Osteoblast (primary cell): ENCODE measurements around the gene SLC19A1. TPM values are rescaled to one million over a fixed set of nuclear protein-coding genes. Genes with fewer than 3 reads are reported as not detected.

Experiments used
- DNase-seq: peaks from one replicate; pipeline ENCODE4 v3.0.0; 2011; ENCODE audit warnings: low spot score, mixed read lengths; ENCODE audit not compliant: insufficient read length; ENCODE audit errors: missing footprints
- H2AFZ ChIP-seq: 2 replicates; pipeline ENCODE4 v1.6.0; 2011; ENCODE audit warnings: mild to moderate bottlenecking, low read length
- H3K27ac ChIP-seq: 2 replicates; pipeline ENCODE4 v1.5.1; 2011; ENCODE audit warnings: mild to moderate bottlenecking, low read depth, low read length, moderate library complexity
- H3K27me3 ChIP-seq: 2 replicates; pipeline ENCODE4 v1.6.0; 2012; ENCODE audit warnings: mild to moderate bottlenecking, control low read depth, inconsistent platforms, low read length, moderate library complexity; ENCODE audit not compliant: insufficient read depth
- H3K36me3 ChIP-seq: 2 replicates; pipeline ENCODE4 v1.5.1; 2011; ENCODE audit warnings: mild to moderate bottlenecking, low read length, control low read depth, moderate library complexity; ENCODE audit not compliant: insufficient read depth
- H3K4me1 ChIP-seq: 2 replicates; pipeline ENCODE4 v1.5.1; 2011; ENCODE audit warnings: mild to moderate bottlenecking, low read length, control low read depth, moderate library complexity; ENCODE audit not compliant: insufficient read depth
- H3K4me2 ChIP-seq: 2 replicates; pipeline ENCODE4 v1.6.0; 2011; ENCODE audit warnings: mild to moderate bottlenecking, low read length; ENCODE audit not compliant: insufficient read depth
- H3K4me3 ChIP-seq: fragments of 200-600 bp; sonication (generic); 3 replicates; pipeline ENCODE4 v1.5.1; 2012; ENCODE audit warnings: mild to moderate bottlenecking, low read length, inconsistent platforms; ENCODE audit not compliant: insufficient read depth
- H3K79me2 ChIP-seq: 2 replicates; pipeline ENCODE4 v1.6.0; 2012; ENCODE audit warnings: mild to moderate bottlenecking, low read length, control low read depth, inconsistent platforms; ENCODE audit not compliant: insufficient read depth
- H3K9me3 ChIP-seq: 2 replicates; pipeline ENCODE4 v1.5.1; 2011; ENCODE audit warnings: low read depth, low read length, control low read depth
- H4K20me1 ChIP-seq: 2 replicates; pipeline ENCODE4 v1.6.0; 2012; ENCODE audit warnings: mild to moderate bottlenecking, low read length, control low read depth; ENCODE audit not compliant: insufficient read depth
- CTCF ChIP-seq: IDR thresholded peaks from 2 replicates; pipeline ENCODE4 v1.5.1; 2011; ENCODE audit warnings: mild to moderate bottlenecking, low read depth, low read length, moderate library complexity; ENCODE audit errors: extremely low read depth
- total RNA-seq: library from RNA; depleted of rRNA; stranded (reverse); fragments of >200 nt; gene quantifications from 2 replicates; pipeline ENCODE4 v1.2.3, GENCODE V29; 2012

SLC19A1 gene
- total RNA-seq, 1 donor, result 2.9 TPM

GRCh38 chr21:45475797-45476570, 66.3 kb downstream of the SLC19A1 start:
- Histone ChIP-seq H4K20me1 (no peaks in the 10 kb centered on the region), H2AFZ (no peak overlapping the region), H3K4me3 (no peak overlapping the region), H3K27ac (no peak overlapping the region), H3K27me3 (no peaks in the 10 kb centered on the region), H3K9me3 (no peaks in the 10 kb centered on the region), H3K36me3 (no peaks in the 10 kb centered on the region), H3K4me1 (peaks cover 11% of the 10 kb centered on the region), H3K79me2 (no peaks in the 10 kb centered on the region), H3K4me2 (no peak overlapping the region)
- no peak for DNase-seq
- TF ChIP-seq CTCF, result no peak

DNA sequence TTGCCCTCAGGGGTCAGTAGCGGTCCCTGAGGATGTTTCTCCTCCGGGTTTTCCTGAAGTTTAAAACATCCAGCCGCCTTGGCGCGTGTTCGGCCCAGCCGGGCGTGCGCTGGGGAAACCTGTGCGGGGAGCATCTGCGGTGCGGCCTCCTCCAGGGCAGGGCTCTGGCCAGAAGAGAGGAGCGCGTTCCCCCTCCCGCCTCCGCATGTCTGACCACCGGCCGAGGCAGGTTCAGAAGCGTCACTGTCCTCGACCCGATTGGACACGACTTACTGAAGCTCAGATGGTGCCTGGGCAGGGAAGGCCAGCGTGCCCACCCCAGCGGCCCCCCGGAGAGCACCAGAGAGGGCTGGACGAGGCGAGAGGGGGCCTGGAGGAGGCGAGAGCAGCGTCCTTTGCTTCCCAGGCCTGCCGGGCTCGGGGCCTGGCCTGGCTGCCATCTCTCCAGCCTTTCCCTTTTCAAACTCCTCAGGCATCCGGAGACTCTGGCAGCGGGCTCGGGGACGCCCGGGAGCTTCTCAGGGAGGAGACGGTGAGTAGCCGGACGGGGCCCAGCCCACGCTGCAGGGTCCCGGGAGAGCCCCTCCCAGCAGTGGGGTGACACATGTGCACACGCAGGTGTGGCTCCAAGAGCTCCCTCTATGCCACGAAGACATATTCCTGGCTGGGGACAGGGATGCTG, 67.1 kb downstream of the SLC19A1 start:
- Histone ChIP-seq H4K20me1 (no peaks in the 10 kb centered on the region), H2AFZ (no peak overlapping the region), H3K9me3 (no peaks in the 10 kb centered on the region), H3K79me2 (no peaks in the 10 kb centered on the region), H3K4me1 (peaks cover 20% of the 10 kb centered on the region), H3K27me3 (no peaks in the 10 kb centered on the region), H3K4me3 (no peak overlapping the region), H3K27ac (no peak overlapping the region), H3K36me3 (no peaks in the 10 kb centered on the region), H3K4me2 (no peak overlapping the region)
- no peak for TF ChIP-seq CTCF
- no peak for DNase-seq

- H3K27me3 ChIP-seq, result no peaks in the 10 kb centered on the region
- H3K27ac ChIP-seq, result no peak overlapping the region
- no peaks in the 10 kb centered on the region for H3K36me3 ChIP-seq
- H2AFZ ChIP-seq, result no peak overlapping the region
- no peak for TF ChIP-seq CTCF
- no peaks in the 10 kb centered on the region for H3K79me2 ChIP-seq
- no peak for DNase-seq
- H3K9me3 ChIP-seq, result no peaks in the 10 kb centered on the region
- no peak overlapping the region for H3K4me3 ChIP-seq
- no peak overlapping the region for H3K4me2 ChIP-seq
- H3K4me1 ChIP-seq, result peaks cover 26% of the 10 kb centered on the region
- no peaks in the 10 kb centered on the region for H4K20me1 ChIP-seq
Measured at GRCh38 chr21:45474323-45474950, 67.8 kb downstream of the SLC19A1 start.
